HepG2 (cell line): ENCODE data around the gene CFAP97D1. TPM values are rescaled to one million over a fixed set of nuclear protein-coding genes. Genes with fewer than 3 reads are reported as not detected.

Experiments used
- ATAC-seq: fragments of 200-7000 bp; cut with Tn5 transposase; 3 replicates; pipeline ENCODE4 v1.9.1; 2020; ENCODE audit warnings: mild to moderate bottlenecking, moderate library complexity
- BruUV-seq: library from RNA; stranded (reverse); fragments of 400-500 nt; replicated peaks from 2 replicates; lab custom pipeline; 2021; lab: Mats Ljungman, UMichigan
- CTCF ChIA-PET: fragments of 300-600 bp; formaldehyde crosslinking; extraction: SDS; loops from one replicate; lab custom pipeline; 2021; ENCODE audit warnings: low total read pairs, inconsistent platforms, low intra/inter-chr PET ratio; lab: Yijun Ruan, JAX
- POLR2A ChIA-PET: fragments of 350-600 bp; sonication (Branson Sonifier 250); formaldehyde crosslinking; loops from one replicate; lab custom pipeline; 2020; ENCODE audit warnings: antibody characterized with exemption, inconsistent platforms; lab: Yijun Ruan, JAX
- DNase-seq: peaks from one replicate; pipeline ENCODE4 v3.0.0-alpha.2; 2015; ENCODE audit warnings: low spot score
- FAIRE-seq: peaks from 3 replicates; lab custom pipeline; 2011; peaks lifted over from hg19 to GRCh38; lab: Jason Lieb, UNC
- H2AFZ ChIP-seq: one replicate; pipeline ENCODE4 v1.6.1; 2011; ENCODE audit warnings: low read length, inconsistent platforms
- H3K27ac ChIP-seq: fragments of 300-600 bp; 3 replicates; pipeline ENCODE4 v1.8.0; 2011; ENCODE audit warnings: mixed run types, mild to moderate bottlenecking, mixed read lengths, low read length, inconsistent platforms; ENCODE audit not compliant: insufficient read depth; ENCODE audit errors: extremely low read length
- H3K27me3 ChIP-seq, 2 experiments: fragments of 200-600 bp in 1 of 2; 2 replicates in 1 of 2; 3 replicates in 1 of 2; pipeline versions ENCODE4 v1.6.0 to v1.8.0; 2011; ENCODE audit warnings: low read length in 2 of 2, mild to moderate bottlenecking in 2 of 2, moderate library complexity in 2 of 2, inconsistent platforms in 1 of 2; ENCODE audit not compliant: insufficient read depth in 2 of 2, control insufficient read depth in 1 of 2
- H3K36me3 ChIP-seq, 2 experiments: fragments of 200-600 bp in 1 of 2; replicated peaks in 1 of 2; 2 replicates in 1 of 2; 3 replicates in 1 of 2; pipeline versions ENCODE4 v1.5.1 to v1.8.0; 2011; ENCODE audit warnings: low read length in 2 of 2, inconsistent platforms in 1 of 2; ENCODE audit not compliant: insufficient read depth in 2 of 2, control insufficient read depth in 1 of 2
- H3K4me1 ChIP-seq: 2 replicates; pipeline ENCODE4 v1.5.1; 2012; ENCODE audit warnings: low read length, inconsistent platforms; ENCODE audit not compliant: insufficient read depth
- H3K4me2 ChIP-seq: 2 replicates; pipeline ENCODE4 v1.6.0; 2011; ENCODE audit warnings: low read depth, low read length, inconsistent platforms
- H3K4me3 ChIP-seq, 3 experiments: fragments of 200-600 bp in 1 of 3; sonication (generic), shearing (Covaris generic) in 1 of 3; replicated peaks in 1 of 3; 2 replicates each; pipeline ENCODE4 v1.5.1; 2011 to 2016; ENCODE audit warnings: low read length in 3 of 3, inconsistent platforms in 2 of 3, low read depth in 2 of 3, mild to moderate bottlenecking in 2 of 3, control low read depth in 1 of 3, mixed read lengths in 1 of 3; ENCODE audit not compliant: insufficient read depth in 1 of 3
- H3K79me2 ChIP-seq: one replicate; pipeline ENCODE4 v1.6.1; 2011; ENCODE audit warnings: low read length, inconsistent platforms; ENCODE audit not compliant: insufficient read depth
- H3K9ac ChIP-seq: 2 replicates; pipeline ENCODE4 v1.6.0; 2011; ENCODE audit warnings: mild to moderate bottlenecking, low read depth, low read length, inconsistent platforms; ENCODE audit not compliant: insufficient read depth
- H3K9me3 ChIP-seq: 2 replicates; pipeline ENCODE4 v1.5.1; 2012; ENCODE audit warnings: mild to moderate bottlenecking, low read length
- H4K20me1 ChIP-seq: 2 replicates; pipeline ENCODE4 v1.6.0; 2011; ENCODE audit warnings: inconsistent platforms, mild to moderate bottlenecking, low read length, moderate library complexity; ENCODE audit not compliant: insufficient read depth
- ATM ChIP-seq: fragments of 450-650 bp; IDR thresholded peaks from 2 replicates; pipeline ENCODE4 v1.7.1; 2017; ENCODE audit warnings: mild to moderate bottlenecking, borderline replicate concordance
- FOXJ3 ChIP-seq: sonication (generic); formaldehyde crosslinking; IDR thresholded peaks from 2 replicates; pipeline ENCODE4 v1.4.0; 2020; ENCODE audit warnings: missing genetic modification reagents, mild to moderate bottlenecking, borderline replicate concordance
- TCF12 ChIP-seq, 2 experiments: fragments of 450-650 bp in 1 of 2; sonication (generic) in 1 of 2; formaldehyde crosslinking in 1 of 2; IDR thresholded peaks; 2 replicates each; pipeline versions ENCODE4 v1.6.1 to v1.8.0; 2017 to 2022; ENCODE audit warnings: antibody characterized with exemption in 1 of 2, mild to moderate bottlenecking in 1 of 2, missing genetic modification reagents in 1 of 2, moderate library complexity in 1 of 2
- ZNF574 ChIP-seq: sonication (generic); formaldehyde crosslinking; IDR thresholded peaks from 2 replicates; pipeline ENCODE4 v1.4.0; 2020; ENCODE audit warnings: missing genetic modification reagents
- WGBS: methylation state at CpG from one replicate; pipeline ENCODE4 v1.1.6; 2017; ENCODE audit warnings: low lambda C conversion rate; 5-methylcytosine and 5-hydroxymethylcytosine counted together
- in situ Hi-C: cut with HindIII; loops from 2 replicates; pipeline ENCODE4 v1.10.0; 2017; ENCODE audit warnings: low pct_unique_long_range_greater_than_20kb; ENCODE audit not compliant: extremely low pct_ligation_motif_present
- intact Hi-C: fragments of 100-400 bp; cut with micrococcal nuclease; formaldehyde crosslinking; loops from one replicate; pipeline ENCODE4 v1.10.0; 2022; ENCODE audit not compliant: unreplicated experiment
- polyA plus RNA-seq, 8 experiments: library from polyadenylated mRNA; depleted of rRNA in 3 of 8; stranded (reverse) in 7 of 8; unstranded in 1 of 8; fragments of >200 nt; fragmentation: Illumina TruSeq in 4 of 8; extraction: Trizol in 4 of 8; gene quantifications; 2 replicates each; pipeline versions ENCODE4 v1.2.1 to v1.2.3, GENCODE V29; 2011 to 2016; ENCODE audit warnings: low read depth in 4 of 8, missing spikeins in 1 of 8, mixed read lengths in 1 of 8; ENCODE audit not compliant: insufficient read depth in 1 of 8
- total RNA-seq, 5 experiments: library from RNA; depleted of rRNA; stranded (reverse); fragments of >200 nt; fragmentation: Illumina TruSeq; extraction: Trizol; gene quantifications; 2 replicates each; pipeline ENCODE4 v1.2.3, GENCODE V29; 2016; ENCODE audit warnings: low read depth in 1 of 5
- TF ChIP-seq, protein P1 (sequence below): sonication (generic); formaldehyde crosslinking; IDR thresholded peaks from 2 replicates; pipeline ENCODE4 v1.5.1; 2020; ENCODE audit warnings: mild to moderate bottlenecking, missing genetic modification reagents, borderline replicate concordance

CFAP97D1 gene
- total and polyA plus RNA-seq, 2 of the 13 experiments (the other 11 are each of a cell fraction or from before 2014, with no cell fraction given): 0.02 TPM; not detected in 1

DNA sequence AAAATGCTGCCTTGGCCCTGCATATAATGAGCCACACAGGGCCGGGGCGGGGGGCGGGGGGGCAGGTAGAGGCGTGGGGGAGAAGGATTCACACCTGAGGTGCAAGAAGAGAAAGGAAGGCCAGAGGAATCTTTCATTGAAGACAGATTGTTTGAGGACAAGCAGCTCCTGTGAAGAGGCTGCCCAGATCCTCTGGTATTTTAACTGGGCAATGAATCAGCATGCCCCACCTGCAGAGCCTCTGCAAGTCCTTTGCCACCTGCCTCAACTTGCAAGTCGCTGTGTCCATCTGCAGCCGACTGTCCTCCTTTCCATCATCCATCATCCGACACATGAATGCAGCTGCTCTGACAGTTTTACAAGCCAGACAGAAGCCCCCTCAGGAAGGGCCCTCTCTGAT, 20.4 kb upstream of the CFAP97D1 start (continued):
- TF ChIP-seq, protein P1, sequence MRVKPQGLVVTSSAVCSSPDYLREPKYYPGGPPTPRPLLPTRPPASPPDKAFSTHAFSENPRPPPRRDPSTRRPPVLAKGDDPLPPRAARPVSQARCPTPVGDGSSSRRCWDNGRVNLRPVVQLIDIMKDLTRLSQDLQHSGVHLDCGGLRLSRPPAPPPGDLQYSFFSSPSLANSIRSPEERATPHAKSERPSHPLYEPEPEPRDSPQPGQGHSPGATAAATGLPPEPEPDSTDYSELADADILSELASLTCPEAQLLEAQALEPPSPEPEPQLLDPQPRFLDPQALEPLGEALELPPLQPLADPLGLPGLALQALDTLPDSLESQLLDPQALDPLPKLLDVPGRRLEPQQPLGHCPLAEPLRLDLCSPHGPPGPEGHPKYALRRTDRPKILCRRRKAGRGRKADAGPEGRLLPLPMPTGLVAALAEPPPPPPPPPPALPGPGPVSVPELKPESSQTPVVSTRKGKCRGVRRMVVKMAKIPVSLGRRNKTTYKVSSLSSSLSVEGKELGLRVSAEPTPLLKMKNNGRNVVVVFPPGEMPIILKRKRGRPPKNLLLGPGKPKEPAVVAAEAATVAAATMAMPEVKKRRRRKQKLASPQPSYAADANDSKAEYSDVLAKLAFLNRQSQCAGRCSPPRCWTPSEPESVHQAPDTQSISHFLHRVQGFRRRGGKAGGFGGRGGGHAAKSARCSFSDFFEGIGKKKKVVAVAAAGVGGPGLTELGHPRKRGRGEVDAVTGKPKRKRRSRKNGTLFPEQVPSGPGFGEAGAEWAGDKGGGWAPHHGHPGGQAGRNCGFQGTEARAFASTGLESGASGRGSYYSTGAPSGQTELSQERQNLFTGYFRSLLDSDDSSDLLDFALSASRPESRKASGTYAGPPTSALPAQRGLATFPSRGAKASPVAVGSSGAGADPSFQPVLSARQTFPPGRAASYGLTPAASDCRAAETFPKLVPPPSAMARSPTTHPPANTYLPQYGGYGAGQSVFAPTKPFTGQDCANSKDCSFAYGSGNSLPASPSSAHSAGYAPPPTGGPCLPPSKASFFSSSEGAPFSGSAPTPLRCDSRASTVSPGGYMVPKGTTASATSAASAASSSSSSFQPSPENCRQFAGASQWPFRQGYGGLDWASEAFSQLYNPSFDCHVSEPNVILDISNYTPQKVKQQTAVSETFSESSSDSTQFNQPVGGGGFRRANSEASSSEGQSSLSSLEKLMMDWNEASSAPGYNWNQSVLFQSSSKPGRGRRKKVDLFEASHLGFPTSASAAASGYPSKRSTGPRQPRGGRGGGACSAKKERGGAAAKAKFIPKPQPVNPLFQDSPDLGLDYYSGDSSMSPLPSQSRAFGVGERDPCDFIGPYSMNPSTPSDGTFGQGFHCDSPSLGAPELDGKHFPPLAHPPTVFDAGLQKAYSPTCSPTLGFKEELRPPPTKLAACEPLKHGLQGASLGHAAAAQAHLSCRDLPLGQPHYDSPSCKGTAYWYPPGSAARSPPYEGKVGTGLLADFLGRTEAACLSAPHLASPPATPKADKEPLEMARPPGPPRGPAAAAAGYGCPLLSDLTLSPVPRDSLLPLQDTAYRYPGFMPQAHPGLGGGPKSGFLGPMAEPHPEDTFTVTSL (CRISPR knock-in tag): no peak

- ChIA-PET POLR2A (interaction anchor here (0.7 kb wide), 1 partner anchor 126 kb away, joined by 3 read pairs; no protein-coding TSS in a partner anchor), CTCF (interaction anchor here (0.7 to 6.1 kb wide), 12 partner anchors 40 to 240 kb away, joined by 3 to 373 read pairs (median 3); no protein-coding TSS in a partner anchor)
- in situ Hi-C loops (loop anchor here (5.0 to 10.0 kb wide), 2 partner anchors 68 to 246 kb away; no protein-coding TSS in a partner anchor), intact Hi-C loops (loop anchor here (1.0 to 10.0 kb wide), 4 partner anchors 40 to 236 kb away; no protein-coding TSS in a partner anchor)
- Histone ChIP-seq H3K4me1 (no peaks in the 10 kb centered on the region), H3K79me2 (no peaks in the 10 kb centered on the region), H3K9ac (no peak overlapping the region), H3K36me3 (no peaks in the 10 kb centered on the region), H3K4me2 (no peak overlapping the region), H3K9me3 (no peaks in the 10 kb centered on the region), H3K27ac (no peak overlapping the region), H3K4me3 (no peak overlapping the region), H3K27me3 (peaks cover 9 to 41% of the 10 kb centered on the region in 2 experiments; a peak in 4 of 5 replicates), H2AFZ (no peak overlapping the region), H4K20me1 (no peaks in the 10 kb centered on the region)
- DNase-seq (peak; percentile 90), FAIRE-seq (peak; percentile 99), ATAC-seq (peak; percentile 88)
- WGBS: 5% methylated on average over 10 of the region's 10 CpGs
- no TSS peak for BruUV-seq
- TF ChIP-seq ATM (no peak), FOXJ3 (CRISPR knock-in tag) (no peak), TCF12 (IDR thresholded peaks at IDR 0.05) (no peak), TCF12 (CRISPR knock-in tag; IDR thresholded peaks at IDR 0.05) (no peak), ZNF574 (peak; percentile 63; the same call in 1 of the 2 replicates)
- TF ChIP-seq, protein P1 (CRISPR knock-in tag): no peak
These were observed 19.9 kb upstream of the CFAP97D1 start for GRCh38 chr17:43760254-43760852.
